Measurements from ENCODE around the gene MLYCD. TPM values are rescaled to one million over a fixed set of nuclear protein-coding genes. Genes with fewer than 3 reads are reported as not detected.
A peak's percentile ranks its signal among the peaks of the same experiment; 100 is the strongest.

MLYCD gene
- total and polyA plus RNA-seq, 11 donors, result 19.4 to 65.3 (median 38.4) TPM

DNA sequence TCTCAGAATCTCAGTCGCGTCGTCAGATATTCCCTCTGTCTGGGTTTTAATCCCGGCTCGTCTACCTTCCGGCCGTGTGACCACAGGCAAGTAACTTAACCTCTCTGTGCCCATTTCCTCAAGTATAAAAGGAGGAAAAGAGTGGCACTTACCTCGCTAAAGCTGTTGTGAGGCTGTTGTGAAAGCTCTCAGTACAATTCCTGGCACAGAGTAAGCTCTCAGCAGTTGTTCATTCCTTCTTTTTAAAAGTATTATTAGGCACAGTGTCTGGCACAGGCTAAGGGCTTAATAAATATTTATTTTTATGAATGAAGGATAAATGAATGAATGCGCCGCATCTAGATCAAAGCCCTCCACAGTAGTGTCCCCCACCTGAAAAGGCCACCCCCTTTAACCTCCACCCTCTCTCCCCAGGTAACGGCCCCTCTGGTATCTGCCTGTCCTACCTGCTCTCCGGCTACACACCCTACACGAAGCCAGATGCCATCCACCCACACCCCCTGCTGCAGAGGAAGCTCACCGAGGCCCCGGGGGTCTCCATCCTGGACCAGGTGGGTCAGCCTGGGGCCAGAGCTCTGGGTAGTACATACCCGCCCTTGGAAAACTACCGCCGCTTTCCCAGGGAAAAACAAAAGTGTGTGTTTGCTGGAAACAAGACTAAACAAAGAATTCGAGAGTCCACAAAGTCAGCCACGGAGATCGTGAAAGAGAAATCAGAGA is 60.1 kb downstream of the MLYCD start:
- intact Hi-C loops (cut with DNase I), result loop anchor here in 8 of 10 donors (1.0 to 10.0 kb wide), 10 partner anchors 103 to 526 kb away; partner anchors contain the start of gene TAF1C (in 3 of the 8)
- no peaks in the 10 kb centered on the region for H3K27me3 ChIP-seq
- 66 to 79% (median 73%) methylated on average over 21 of the region's 21 CpGs for WGBS, 4 donors
- H3K4me3 ChIP-seq, result no peak overlapping the region
- peaks cover 0 to 55% (median 26%) of the 10 kb centered on the region in 9 donors for H3K36me3 ChIP-seq
- H3K4me1 ChIP-seq, result peaks cover 0 to 54% (median 19%) of the 10 kb centered on the region in 12 donors
- no peaks in the 10 kb centered on the region for H3K9me3 ChIP-seq
- no peak for ATAC-seq
- TF ChIP-seq, protein P1, sequence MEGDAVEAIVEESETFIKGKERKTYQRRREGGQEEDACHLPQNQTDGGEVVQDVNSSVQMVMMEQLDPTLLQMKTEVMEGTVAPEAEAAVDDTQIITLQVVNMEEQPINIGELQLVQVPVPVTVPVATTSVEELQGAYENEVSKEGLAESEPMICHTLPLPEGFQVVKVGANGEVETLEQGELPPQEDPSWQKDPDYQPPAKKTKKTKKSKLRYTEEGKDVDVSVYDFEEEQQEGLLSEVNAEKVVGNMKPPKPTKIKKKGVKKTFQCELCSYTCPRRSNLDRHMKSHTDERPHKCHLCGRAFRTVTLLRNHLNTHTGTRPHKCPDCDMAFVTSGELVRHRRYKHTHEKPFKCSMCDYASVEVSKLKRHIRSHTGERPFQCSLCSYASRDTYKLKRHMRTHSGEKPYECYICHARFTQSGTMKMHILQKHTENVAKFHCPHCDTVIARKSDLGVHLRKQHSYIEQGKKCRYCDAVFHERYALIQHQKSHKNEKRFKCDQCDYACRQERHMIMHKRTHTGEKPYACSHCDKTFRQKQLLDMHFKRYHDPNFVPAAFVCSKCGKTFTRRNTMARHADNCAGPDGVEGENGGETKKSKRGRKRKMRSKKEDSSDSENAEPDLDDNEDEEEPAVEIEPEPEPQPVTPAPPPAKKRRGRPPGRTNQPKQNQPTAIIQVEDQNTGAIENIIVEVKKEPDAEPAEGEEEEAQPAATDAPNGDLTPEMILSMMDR (IDR thresholded peaks at IDR 0.05), result no peak
- no peak for TF ChIP-seq POLR2A (IDR thresholded peaks at IDR 0.05)
- peak overlapping the region in 11 of 12 donors; percentile 26 to 82 (median 62) for H3K27ac ChIP-seq
- DNase-seq, result no peak

- DNase-seq, result peak in 3 of 5 donors; percentile 46 to 82 (median 63)
- H3K4me3 ChIP-seq, result no peak overlapping the region
- peak overlapping the region in 11 of 12 donors; percentile 26 to 82 (median 62) for H3K27ac ChIP-seq
- intact Hi-C loops (cut with DNase I), result loop anchor here (5.0 to 10.0 kb wide), 10 partner anchors 97 to 525 kb away; partner anchors contain the start of gene TAF1C (in 3 of the 10)
- H3K36me3 ChIP-seq, result peaks cover 0 to 57% (median 26%) of the 10 kb centered on the region in 9 donors
- no peaks in the 10 kb centered on the region for H3K27me3 ChIP-seq
- H3K4me1 ChIP-seq, result peaks cover 0 to 46% (median 10%) of the 10 kb centered on the region in 12 donors
- H3K9me3 ChIP-seq, result no peaks in the 10 kb centered on the region
- TF ChIP-seq, protein P1 (IDR thresholded peaks at IDR 0.05), result no peak
- TF ChIP-seq POLR2A (IDR thresholded peaks at IDR 0.05), result no peak
- 77 to 80% (median 78%) methylated on average over 12 of the region's 12 CpGs for WGBS, 4 donors
- peak in 3 of 4 donors; percentile 7 to 46 (median 34) for ATAC-seq
Observed at GRCh38 chr16:83959656-83960434, 60.9 kb downstream of the MLYCD start.

DNA sequence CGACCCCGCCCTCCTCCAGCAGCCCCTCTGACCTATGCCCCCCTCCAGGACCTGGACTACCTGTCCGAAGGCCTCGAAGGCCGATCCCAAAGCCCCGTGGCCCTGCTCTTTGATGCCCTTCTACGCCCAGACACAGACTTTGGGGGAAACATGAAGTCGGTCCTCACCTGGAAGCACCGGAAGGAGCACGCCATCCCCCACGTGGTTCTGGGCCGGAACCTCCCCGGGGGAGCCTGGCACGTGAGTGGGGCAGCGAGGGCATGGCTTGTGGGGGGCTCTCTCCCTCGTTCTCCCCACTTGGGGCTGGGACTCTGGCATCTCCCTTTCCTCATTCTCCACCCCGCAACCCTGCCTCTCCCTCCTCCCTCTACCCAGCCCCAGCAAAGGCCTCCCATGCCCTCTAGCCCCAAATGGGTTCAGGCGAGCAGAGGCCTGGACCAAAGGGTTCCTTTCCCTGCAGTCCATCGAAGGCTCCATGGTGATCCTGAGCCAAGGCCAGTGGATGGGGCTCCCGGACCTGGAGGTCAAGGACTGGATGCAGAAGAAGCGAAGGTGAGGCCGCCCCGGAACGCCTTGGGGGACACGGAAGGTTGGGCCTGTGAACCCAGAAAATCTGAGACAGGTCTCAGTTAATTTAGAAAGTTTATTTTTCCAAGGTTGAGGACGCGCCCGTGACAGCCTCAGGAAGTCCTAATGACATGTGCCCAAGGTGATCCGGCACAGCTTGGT is 61.8 kb downstream of the MLYCD start:
- intact Hi-C loops (cut with DNase I), result loop anchor here in 3 of 10 donors (5.0 to 10.0 kb wide), 3 partner anchors 97 to 524 kb away; no protein-coding TSS in a partner anchor
- DNase-seq, result no peak
- H3K27ac ChIP-seq, result peak overlapping the region in 3 of 12 donors; percentile 70 to 82 (median 81)

More for the DNA sequence above, 61.8 kb downstream of the MLYCD start:
- no peak for ATAC-seq
- 91 to 96% (median 94%) methylated on average over 19 to 29 of the region's 29 CpGs for WGBS, 4 donors
- H3K9me3 ChIP-seq, result no peaks in the 10 kb centered on the region
- TF ChIP-seq, protein P1 (IDR thresholded peaks at IDR 0.05), result no peak
- TF ChIP-seq POLR2A (IDR thresholded peaks at IDR 0.05), result no peak
- H3K27me3 ChIP-seq, result no peaks in the 10 kb centered on the region
- H3K4me1 ChIP-seq, result peaks cover 0 to 37% (median 6%) of the 10 kb centered on the region in 12 donors
- no peak overlapping the region for H3K4me3 ChIP-seq
- H3K36me3 ChIP-seq, result peaks cover 0 to 66% (median 27%) of the 10 kb centered on the region in 9 donors
